Right atrium auricular region (tissue), 2 donors: ENCODE measurements around the gene THSD4. TPM values are rescaled to one million over a fixed set of nuclear protein-coding genes. Genes with fewer than 3 reads are reported as not detected.
A peak's percentile ranks its signal among the peaks of the same experiment; 100 is the strongest.

ENCODE experiments used
- DNase-seq: peaks from one replicate; pipeline ENCODE4 v3.0.0-alpha.2; 2019; ENCODE audit warnings: low spot score
- H3K27ac ChIP-seq, 2 donors: fragments of 200-600 bp; sonication (generic); 1 replicate in 1 of 2; 2 replicates in 1 of 2; pipeline ENCODE4 v1.5.1; 2016 to 2019
- H3K27me3 ChIP-seq, 2 donors: fragments of 200-600 bp; sonication (generic); one replicate each; pipeline versions ENCODE4 v1.5.1 to v1.6.0; 2017 to 2019
- H3K36me3 ChIP-seq: fragments of 200-600 bp; sonication (generic); one replicate; pipeline ENCODE4 v1.5.1; 2016
- H3K4me1 ChIP-seq, 2 donors: fragments of 200-600 bp; sonication (generic); one replicate each; pipeline versions ENCODE4 v1.5.1 to v1.6.0; 2017 to 2019
- H3K4me3 ChIP-seq, 2 donors: fragments of 200-600 bp; sonication (generic); 1 replicate in 1 of 2; 2 replicates in 1 of 2; pipeline ENCODE4 v1.5.1; 2017 to 2019; ENCODE audit warnings: mild to moderate bottlenecking in 1 of 2, moderate library complexity in 1 of 2
- H3K9me3 ChIP-seq, 2 donors: fragments of 200-600 bp; sonication (generic); one replicate each; pipeline ENCODE4 v1.5.1; 2019
- CTCF ChIP-seq, 2 donors: fragments of 200-600 bp; sonication (generic); IDR thresholded peaks; one replicate each; pipeline ENCODE4 v1.5.1; 2019; ENCODE audit warnings: antibody characterized with exemption in 2 of 2
- total RNA-seq, 2 donors: library from RNA; depleted of rRNA; stranded (reverse); fragments of >200 nt; gene quantifications; one replicate each; pipeline ENCODE4 v1.1.0, GENCODE V29; 2016

The THSD4 gene
- total RNA-seq, 2 donors from 2014 or later: 41.2 to 85.3 TPM

- TF ChIP-seq CTCF (IDR thresholded peaks at IDR 0.05): no peak
- Histone ChIP-seq H3K4me3 (no peak overlapping the region), H3K36me3 (no peaks in the 10 kb centered on the region), H3K4me1 (peaks cover 0 to 35% of the 10 kb centered on the region in 2 donors), H3K27ac (peak overlapping the region; percentile 44 to 73), H3K27me3 (no peaks in the 10 kb centered on the region), H3K9me3 (no peaks in the 10 kb centered on the region)
- DNase-seq: no peak
Observed at GRCh38 chr15:71083349-71083748, 31.9 kb upstream of the THSD4 start.

GRCh38 chr15:71084264-71084663 is 31.0 kb upstream of the THSD4 start:
- Histone ChIP-seq H3K27me3 (no peaks in the 10 kb centered on the region), H3K9me3 (no peaks in the 10 kb centered on the region), H3K27ac (no peak overlapping the region), H3K4me3 (no peak overlapping the region), H3K4me1 (peaks cover 0 to 28% of the 10 kb centered on the region in 2 donors), H3K36me3 (no peaks in the 10 kb centered on the region)
- no peak for DNase-seq
- no peak for TF ChIP-seq CTCF (IDR thresholded peaks at IDR 0.05)

GRCh38 chr15:71085809-71086208 is 29.5 kb upstream of the THSD4 start:
- DNase-seq: no peak
- no peak for TF ChIP-seq CTCF (IDR thresholded peaks at IDR 0.05)
- Histone ChIP-seq H3K4me3 (no peak overlapping the region), H3K9me3 (no peaks in the 10 kb centered on the region), H3K36me3 (no peaks in the 10 kb centered on the region), H3K27me3 (no peaks in the 10 kb centered on the region), H3K4me1 (peaks cover 0 to 15% of the 10 kb centered on the region in 2 donors), H3K27ac (no peak overlapping the region)

GRCh38 chr15:71088155-71088554 is 27.1 kb upstream of the THSD4 start:
- no peaks in the 10 kb centered on the region for H3K27me3 ChIP-seq
- H3K27ac ChIP-seq: no peak overlapping the region
- TF ChIP-seq CTCF (IDR thresholded peaks at IDR 0.05): no peak
- no peaks in the 10 kb centered on the region for H3K36me3 ChIP-seq
- H3K4me3 ChIP-seq: no peak overlapping the region
- H3K9me3 ChIP-seq: no peaks in the 10 kb centered on the region
- DNase-seq: no peak
- peaks cover 0 to 6% of the 10 kb centered on the region in 2 donors for H3K4me1 ChIP-seq

GRCh38 chr15:71088683-71089082 is 26.6 kb upstream of the THSD4 start:
- Histone ChIP-seq H3K36me3 (no peaks in the 10 kb centered on the region), H3K27me3 (no peaks in the 10 kb centered on the region), H3K4me1 (peaks cover 0 to under 1% of the 10 kb centered on the region in 2 donors), H3K4me3 (no peak overlapping the region), H3K27ac (no peak overlapping the region), H3K9me3 (no peaks in the 10 kb centered on the region)
- no peak for DNase-seq
- no peak for TF ChIP-seq CTCF (IDR thresholded peaks at IDR 0.05)

- H3K27me3 ChIP-seq: no peaks in the 10 kb centered on the region
- no peak overlapping the region for H3K4me3 ChIP-seq
- no peak overlapping the region for H3K27ac ChIP-seq
- no peaks in the 10 kb centered on the region for H3K36me3 ChIP-seq
- no peaks in the 10 kb centered on the region for H3K4me1 ChIP-seq
- no peaks in the 10 kb centered on the region for H3K9me3 ChIP-seq
- no peak for DNase-seq
- no peak for TF ChIP-seq CTCF (IDR thresholded peaks at IDR 0.05)
Observed at GRCh38 chr15:71089801-71090200, 25.5 kb upstream of the THSD4 start.
